Esophagus muscularis mucosa (tissue), 4 donors: ENCODE data around the gene CSDE1.

ENCODE experiments used
- CTCF ChIP-seq, 3 experiments: fragments of 200-600 bp in 2 of 3; fragments of 450-650 bp in 1 of 3; sonication (generic) in 2 of 3; IDR thresholded peaks; one replicate each; pipeline ENCODE4 v1.5.1; 2017 to 2019; ENCODE audit warnings: antibody characterized with exemption in 3 of 3, mild to moderate bottlenecking in 2 of 3, moderate library complexity in 1 of 3
- EP300 ChIP-seq: sonication (generic); formaldehyde crosslinking; IDR thresholded peaks from one replicate; pipeline ENCODE4 v1.6.1; 2017; ENCODE audit warnings: antibody characterized with exemption
- POLR2A ChIP-seq: fragments of 450-650 bp; IDR thresholded peaks from one replicate; pipeline ENCODE4 v1.6.1; 2017; ENCODE audit warnings: antibody characterized with exemption, moderate library complexity, mild to moderate bottlenecking, low read depth
- POLR2AphosphoS5 ChIP-seq, 2 donors: sonication (generic); formaldehyde crosslinking; IDR thresholded peaks; one replicate each; pipeline ENCODE4 v1.6.1; 2017; ENCODE audit warnings: antibody characterized with exemption in 2 of 2

GRCh38 chr1:114780344-114781226 lies 22.8 kb upstream of the CSDE1 start, which contains the start of gene SIKE1:
- TF ChIP-seq CTCF (IDR thresholded peaks at IDR 0.05) (peak in 1 of 3 experiments; percentile 10), POLR2AphosphoS5 (IDR thresholded peaks at IDR 0.05) (peak; percentile 95 to 96), POLR2A (peak; percentile 65), EP300 (no peak)
